KBM-7 (cell line): ENCODE results near the gene SLC3A2.

Source experiments
- DNase-seq: peaks from one replicate; pipeline ENCODE4 v3.0.0-alpha.2; 2015
- in situ Hi-C: fragments of 300-500 bp; cut with MboI; formaldehyde crosslinking; loops from 2 replicates; pipeline ENCODE4 v1.14.3; 2020; ENCODE audit warnings: low sequenced_read_pairs, low pct_unique_long_range_greater_than_20kb, mixed read lengths

SLC3A2 gene

GRCh38 chr11:62875698-62876478 is 4.8 kb upstream of the SLC3A2 start:
- DNase-seq = no peak
- in situ Hi-C loops = no loop called here

GRCh38 chr11:62876712-62877111 is 4.0 kb upstream of the SLC3A2 start:
- in situ Hi-C loops = no loop called here
- DNase-seq = no peak

GRCh38 chr11:62879235-62879978 is 1.3 kb upstream of the SLC3A2 start:
- in situ Hi-C loops = no loop called here
- no peak for DNase-seq

GRCh38 chr11:62880231-62880802 is 379 bp upstream of the SLC3A2 start:
- in situ Hi-C loops = no loop called here
- DNase-seq = peak; percentile 62

GRCh38 chr11:62881579-62882430 is 1.1 kb downstream of the SLC3A2 start:
- peak; percentile 97 for DNase-seq
- in situ Hi-C loops = no loop called here

GRCh38 chr11:62882431-62882749 is 1.7 kb downstream of the SLC3A2 start:
- DNase-seq = no peak
- in situ Hi-C loops = no loop called here

GRCh38 chr11:62882788-62883501 is 2.2 kb downstream of the SLC3A2 start:
- in situ Hi-C loops = no loop called here
- DNase-seq = no peak

- no peak for DNase-seq
- in situ Hi-C loops = no loop called here
Observed at GRCh38 chr11:62883673-62884072, 3.0 kb downstream of the SLC3A2 start.

- in situ Hi-C loops = no loop called here
- no peak for DNase-seq
Observed at GRCh38 chr11:62885137-62885750, 4.5 kb downstream of the SLC3A2 start.

- in situ Hi-C loops = no loop called here
- DNase-seq = no peak
Observed at GRCh38 chr11:62888406-62888805, 7.7 kb downstream of the SLC3A2 start.

GRCh38 chr11:62889126-62889483 is 8.4 kb downstream of the SLC3A2 start:
- DNase-seq = no peak
- in situ Hi-C loops = no loop called here

GRCh38 chr11:62889484-62890437 is 9.1 kb downstream of the SLC3A2 start:
- in situ Hi-C loops = no loop called here
- DNase-seq = peak; percentile 47

- in situ Hi-C loops = no loop called here
- no peak for DNase-seq
Observed at GRCh38 chr11:62892077-62892922, 11.6 kb downstream of the SLC3A2 start.

- in situ Hi-C loops = no loop called here
- no peak for DNase-seq
Observed at GRCh38 chr11:62895501-62895900, 14.8 kb downstream of the SLC3A2 start.

- no peak for DNase-seq
- in situ Hi-C loops = no loop called here
Observed at GRCh38 chr11:62896049-62896448, 15.4 kb downstream of the SLC3A2 start.

- no peak for DNase-seq
- in situ Hi-C loops = no loop called here
Observed at GRCh38 chr11:62897311-62897710, 16.6 kb downstream of the SLC3A2 start.

GRCh38 chr11:62898027-62898426 is 17.3 kb downstream of the SLC3A2 start:
- in situ Hi-C loops = no loop called here
- DNase-seq = no peak
